DND-41 (cell line): ENCODE data around the gene EML6.

Experiments
- CTCF ChIP-seq: IDR thresholded peaks from 2 replicates; pipeline ENCODE4 v1.5.1; 2012; ENCODE audit warnings: borderline replicate concordance, low read length, moderate library complexity, mild to moderate bottlenecking; ENCODE audit not compliant: poor library complexity, severe bottlenecking; ENCODE audit errors: extremely low read depth
- EZH2 ChIP-seq: IDR thresholded peaks from 3 replicates; pipeline ENCODE4 v1.6.1; 2012; ENCODE audit warnings: borderline replicate concordance, low read depth, mild to moderate bottlenecking, moderate library complexity, low read length, inconsistent platforms; ENCODE audit not compliant: severe bottlenecking

- TF ChIP-seq CTCF (no peak), EZH2 (no peak)
These were observed 138.8 kb downstream of the EML6 start for GRCh38 chr2:54862229-54862628.
